HEK293 (cell line): ENCODE results near the gene CDK14.

Experiments used
- CTCF ChIP-seq: fragments of 450-650 bp; formaldehyde crosslinking; IDR thresholded peaks from 2 replicates; pipeline ENCODE4 v1.5.1; 2016; ENCODE audit warnings: missing biosample characterization, missing genetic modification characterization
- FEZF1 ChIP-seq: fragments of 450-650 bp; formaldehyde crosslinking; IDR thresholded peaks from 2 replicates; pipeline ENCODE4 v1.5.1; 2016; ENCODE audit warnings: missing biosample characterization, missing genetic modification characterization
- PRDM6 ChIP-seq: fragments of 450-650 bp; formaldehyde crosslinking; IDR thresholded peaks from 2 replicates; pipeline ENCODE4 v1.5.1; 2017; ENCODE audit warnings: missing biosample characterization, missing genetic modification characterization
- SETDB1 ChIP-seq: IDR thresholded peaks from one replicate; pipeline ENCODE4 v1.6.1; 2017; ENCODE audit warnings: mild to moderate bottlenecking, low read length, moderate library complexity, mixed read lengths; ENCODE audit not compliant: insufficient read length
- SP2 ChIP-seq: fragments of 450-650 bp; formaldehyde crosslinking; IDR thresholded peaks from 2 replicates; pipeline ENCODE4 v1.5.1; 2016; ENCODE audit warnings: missing biosample characterization, missing genetic modification characterization
- TCF7L2 ChIP-seq: IDR thresholded peaks from 2 replicates; pipeline ENCODE4 v1.6.1; 2011; ENCODE audit warnings: low read depth, mild to moderate bottlenecking, inconsistent platforms, low read length, moderate library complexity, borderline replicate concordance
- ZNF274 ChIP-seq, 2 experiments: fragments of 200-500 bp in 1 of 2; fragments of 450-650 bp in 1 of 2; sonication (Bioruptor generic) in 1 of 2; formaldehyde crosslinking in 1 of 2; IDR thresholded peaks; 2 replicates each; pipeline versions ENCODE4 v1.5.1 to v1.6.1; 2014 to 2016; ENCODE audit warnings: borderline replicate concordance in 1 of 2, inconsistent platforms in 1 of 2, low read length in 1 of 2, missing biosample characterization in 1 of 2, missing genetic modification characterization in 1 of 2
- ZNF324 ChIP-seq: fragments of 450-650 bp; formaldehyde crosslinking; IDR thresholded peaks from 2 replicates; pipeline ENCODE4 v1.5.1; 2016; ENCODE audit warnings: missing biosample characterization, missing genetic modification characterization
- ZNF473 ChIP-seq: fragments of 450-650 bp; formaldehyde crosslinking; IDR thresholded peaks from 2 replicates; pipeline ENCODE4 v1.5.1; 2017; ENCODE audit warnings: missing biosample characterization, missing genetic modification characterization
- ZNF549 ChIP-seq: fragments of 450-650 bp; IDR thresholded peaks from 2 replicates; pipeline ENCODE4 v1.5.1; 2018; ENCODE audit warnings: missing biosample characterization, missing genetic modification characterization, mild to moderate bottlenecking, inconsistent platforms, moderate library complexity
- ZNF747 ChIP-seq: fragments of 450-650 bp; formaldehyde crosslinking; IDR thresholded peaks from 2 replicates; pipeline ENCODE4 v1.5.1; 2016; ENCODE audit warnings: missing biosample characterization, missing genetic modification characterization
- ZNF777 ChIP-seq: fragments of 450-650 bp; formaldehyde crosslinking; IDR thresholded peaks from 2 replicates; pipeline ENCODE4 v1.5.1; 2017; ENCODE audit warnings: missing biosample characterization, missing genetic modification characterization, borderline replicate concordance

GRCh38 chr7:91079487-91079886 is 483.4 kb downstream of the CDK14 start:
- TF ChIP-seq CTCF (tag by site-specific recombination) (no peak), ZNF777 (no peak), ZNF473 (tag by site-specific recombination) (no peak), SETDB1 (no peak), FEZF1 (tag by site-specific recombination) (no peak), ZNF274 (IDR thresholded peaks at IDR 0.05; ENCODE audit: low read length) (no peak), ZNF274 (tag by site-specific recombination; IDR thresholded peaks at IDR 0.05; ENCODE audit: borderline replicate concordance) (no peak), ZNF747 (no peak), ZNF324 (tag by site-specific recombination) (no peak), SP2 (tag by site-specific recombination) (no peak), TCF7L2 (no peak), ZNF549 (tag by site-specific recombination) (no peak), PRDM6 (no peak)
